GM12892 (cell line): Measurements from ENCODE around the gene ANKS1A.

ENCODE experiments used
- POLR2A ChIP-seq: IDR thresholded peaks from 2 replicates; pipeline ENCODE4 v1.6.1; 2011; ENCODE audit warnings: low read depth, low read length, control low read depth
- POLR2AphosphoS5 ChIP-seq: IDR thresholded peaks from 2 replicates; pipeline ENCODE4 v1.6.1; 2011; ENCODE audit warnings: low read depth, low read length, control low read depth
- TAF1 ChIP-seq: IDR thresholded peaks from 2 replicates; pipeline ENCODE4 v1.6.1; 2011; ENCODE audit warnings: low read depth, mild to moderate bottlenecking, control low read depth, low read length, borderline replicate concordance

DNA sequence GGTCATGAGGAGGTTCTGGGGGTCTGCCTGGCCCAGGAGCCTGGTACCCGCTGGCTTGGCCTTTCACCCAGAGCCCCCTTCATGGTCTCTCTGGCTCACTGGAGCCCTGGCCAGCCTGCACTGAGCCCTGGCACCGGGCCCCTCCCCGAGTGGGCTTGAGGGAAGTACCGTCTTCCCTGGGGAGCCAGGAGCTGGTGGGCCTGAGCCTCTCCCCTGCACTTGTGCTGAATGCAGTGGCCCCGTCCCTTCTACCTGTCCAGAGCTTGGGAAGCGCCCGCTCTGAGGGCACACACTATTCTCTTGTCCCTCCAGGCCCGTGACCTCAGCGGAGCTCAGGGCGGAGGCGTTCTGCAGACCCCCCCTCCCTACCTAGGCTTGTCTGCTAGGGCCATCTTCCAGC, 189.8 kb downstream of the ANKS1A start:
- TF ChIP-seq POLR2AphosphoS5 (no peak), POLR2A (no peak), TAF1 (no peak)
